Neural progenitor cell (in vitro differentiated cells): Measurements from ENCODE around the gene UNC13D. TPM values are rescaled to one million over a fixed set of nuclear protein-coding genes. Genes with fewer than 3 reads are reported as not detected.
"Not testable (repeated sequence)": the region's sequence is repeated elsewhere in the genome, so short reads cannot be mapped to it uniquely, and the experiment has no call there.

Experiments used
- DNase-seq: peaks from one replicate; pipeline ENCODE4 v3.0.0-alpha.2; 2016; ENCODE audit warnings: low spot score
- H2AFZ ChIP-seq: fragments of 200-600 bp; sonication (generic); replicated peaks from 2 replicates; pipeline ENCODE4 v1.6.1; 2016; ENCODE audit warnings: antibody characterized with exemption
- H3F3A ChIP-seq: fragments of 200-600 bp; sonication (generic); 2 replicates; pipeline ENCODE4 v1.6.1; 2016; ENCODE audit warnings: antibody characterized with exemption, low read depth
- H3K27ac ChIP-seq: fragments of 200-600 bp; sonication (generic); 2 replicates; pipeline ENCODE4 v1.5.1; 2016; ENCODE audit warnings: mild to moderate bottlenecking
- H3K27me3 ChIP-seq: fragments of 200-600 bp; sonication (generic); 2 replicates; pipeline ENCODE4 v1.6.1; 2016; ENCODE audit warnings: mild to moderate bottlenecking, moderate library complexity
- H3K36me3 ChIP-seq: fragments of 200-600 bp; sonication (generic); 2 replicates; pipeline ENCODE4 v1.5.1; 2016
- H3K4me1 ChIP-seq: fragments of 200-600 bp; sonication (generic); 2 replicates; pipeline ENCODE4 v1.6.1; 2016; ENCODE audit warnings: mixed run types
- H3K4me2 ChIP-seq: fragments of 200-600 bp; sonication (generic); 2 replicates; pipeline ENCODE4 v1.6.1; 2016
- H3K4me3 ChIP-seq: fragments of 200-600 bp; sonication (generic); 2 replicates; pipeline ENCODE4 v1.5.1; 2016
- H3K79me2 ChIP-seq: fragments of 200-600 bp; sonication (generic); 2 replicates; pipeline ENCODE4 v1.6.1; 2016; ENCODE audit warnings: low read depth
- H3K9ac ChIP-seq: fragments of 200-600 bp; sonication (generic); 2 replicates; pipeline ENCODE4 v1.6.1; 2016
- H3K9me3 ChIP-seq: fragments of 200-600 bp; sonication (generic); 2 replicates; pipeline ENCODE4 v1.5.1; 2016; ENCODE audit warnings: low read depth
- H4K20me1 ChIP-seq: fragments of 200-600 bp; sonication (generic); 2 replicates; pipeline ENCODE4 v1.6.1; 2016; ENCODE audit warnings: low read depth
- H3K27ac Mint-ChIP-seq: 3 replicates; pipeline ENCODE4 v1.8.0; 2021; ENCODE audit warnings: mixed read lengths
- H3K27me3 Mint-ChIP-seq: 2 replicates; pipeline ENCODE4 v1.8.0; 2022; ENCODE audit warnings: low read depth, mild to moderate bottlenecking, inconsistent platforms, moderate library complexity, mixed read lengths; ENCODE audit not compliant: insufficient read depth
- H3K36me3 Mint-ChIP-seq: 3 replicates; pipeline ENCODE4 v1.8.0; 2021; ENCODE audit warnings: mixed read lengths
- H3K4me1 Mint-ChIP-seq: 3 replicates; pipeline ENCODE4 v1.8.0; 2021; ENCODE audit warnings: mixed read lengths
- H3K4me3 Mint-ChIP-seq: 3 replicates; pipeline ENCODE4 v1.8.0; 2021; ENCODE audit warnings: mild to moderate bottlenecking, moderate library complexity, mixed read lengths
- H3K9me3 Mint-ChIP-seq: 3 replicates; pipeline ENCODE4 v1.8.0; 2020; ENCODE audit warnings: mixed read lengths
- EZH2 ChIP-seq: fragments of 200-600 bp; sonication (generic); IDR thresholded peaks from 2 replicates; pipeline ENCODE4 v1.6.1; 2017; ENCODE audit warnings: antibody characterized with exemption, mild to moderate bottlenecking, moderate library complexity
- EZH2phosphoT487 ChIP-seq: fragments of 200-600 bp; sonication (generic); IDR thresholded peaks from 2 replicates; pipeline ENCODE4 v1.6.1; 2017; ENCODE audit warnings: antibody characterized with exemption
- total RNA-seq: library from RNA; depleted of rRNA; stranded (reverse); fragments of >200 nt; gene quantifications from 2 replicates; pipeline ENCODE4 v1.2.3, GENCODE V29; 2015; ENCODE audit warnings: low replicate concordance
- TF ChIP-seq, protein P1 (sequence below): fragments of 200-600 bp; sonication (generic); IDR thresholded peaks from 2 replicates; pipeline ENCODE4 v1.5.1; 2017; ENCODE audit warnings: antibody characterized with exemption, mild to moderate bottlenecking

UNC13D gene
- total RNA-seq, 1 donor from 2014 or later: 0.09 TPM

DNA sequence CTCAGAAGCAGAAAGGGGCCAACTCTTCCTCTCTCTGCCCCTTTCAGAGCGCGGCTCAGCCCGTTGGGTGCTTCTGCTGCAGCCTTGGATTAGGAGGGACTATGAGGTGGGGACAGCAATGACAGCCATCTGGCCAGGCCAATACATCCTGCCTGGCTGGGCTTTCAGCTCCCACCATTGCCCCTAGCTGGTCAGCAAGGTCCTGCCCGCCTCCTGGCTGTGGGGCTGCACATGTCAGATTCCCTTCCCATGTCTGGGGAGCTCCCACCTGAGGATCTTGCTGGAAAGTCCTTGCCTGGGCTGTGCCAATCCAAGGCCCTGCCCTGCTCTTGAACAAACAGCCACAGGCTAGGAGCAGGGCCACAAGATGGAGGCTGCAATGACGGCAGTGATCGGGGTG lies 44.3 kb upstream of the UNC13D start:
- no peak for DNase-seq
- peaks cover 10% of the 10 kb centered on the region for H3K27me3 Mint-ChIP-seq

DNA sequence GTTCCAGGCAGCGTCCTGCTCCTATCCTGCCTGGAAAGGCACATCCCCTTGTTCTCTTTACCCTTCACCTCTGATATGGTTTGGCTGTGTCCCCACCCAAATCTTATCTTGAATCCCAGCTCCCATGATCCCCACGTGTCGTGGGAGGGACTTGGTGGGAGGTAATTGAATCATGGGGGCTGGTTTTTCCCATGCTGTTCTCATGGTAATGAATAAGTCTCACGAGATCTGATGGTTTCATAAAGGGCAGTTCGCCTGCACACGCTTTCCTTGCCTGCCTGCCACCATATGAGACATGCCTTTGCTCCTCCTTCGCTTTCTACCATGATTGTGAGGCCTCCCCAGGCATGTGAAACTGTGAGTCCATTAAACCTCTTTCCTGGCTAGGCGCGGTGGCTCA lies 41.7 kb upstream of the UNC13D start:
- H3K9ac ChIP-seq, H3K27me3 ChIP-seq, H3K36me3 ChIP-seq, H3K27ac ChIP-seq, H4K20me1 ChIP-seq, H3K4me2 ChIP-seq, DNase-seq, H3K4me3 ChIP-seq, H3F3A ChIP-seq, H3K4me1 ChIP-seq, H3K4me3 Mint-ChIP-seq, H3K9me3 ChIP-seq, H3K79me2 ChIP-seq, H3K27ac Mint-ChIP-seq, H3K36me3 Mint-ChIP-seq, H2AFZ ChIP-seq, H3K9me3 Mint-ChIP-seq: not testable (repeated sequence)
- peaks cover 13% of the 10 kb centered on the region for H3K27me3 Mint-ChIP-seq
- H3K4me1 Mint-ChIP-seq: peaks cover 10% of the 10 kb centered on the region

More for the DNA sequence above, 44.3 kb upstream of the UNC13D start:
- TF ChIP-seq EZH2phosphoT487 (no peak), EZH2 (no peak)
- TF ChIP-seq, protein P1, sequence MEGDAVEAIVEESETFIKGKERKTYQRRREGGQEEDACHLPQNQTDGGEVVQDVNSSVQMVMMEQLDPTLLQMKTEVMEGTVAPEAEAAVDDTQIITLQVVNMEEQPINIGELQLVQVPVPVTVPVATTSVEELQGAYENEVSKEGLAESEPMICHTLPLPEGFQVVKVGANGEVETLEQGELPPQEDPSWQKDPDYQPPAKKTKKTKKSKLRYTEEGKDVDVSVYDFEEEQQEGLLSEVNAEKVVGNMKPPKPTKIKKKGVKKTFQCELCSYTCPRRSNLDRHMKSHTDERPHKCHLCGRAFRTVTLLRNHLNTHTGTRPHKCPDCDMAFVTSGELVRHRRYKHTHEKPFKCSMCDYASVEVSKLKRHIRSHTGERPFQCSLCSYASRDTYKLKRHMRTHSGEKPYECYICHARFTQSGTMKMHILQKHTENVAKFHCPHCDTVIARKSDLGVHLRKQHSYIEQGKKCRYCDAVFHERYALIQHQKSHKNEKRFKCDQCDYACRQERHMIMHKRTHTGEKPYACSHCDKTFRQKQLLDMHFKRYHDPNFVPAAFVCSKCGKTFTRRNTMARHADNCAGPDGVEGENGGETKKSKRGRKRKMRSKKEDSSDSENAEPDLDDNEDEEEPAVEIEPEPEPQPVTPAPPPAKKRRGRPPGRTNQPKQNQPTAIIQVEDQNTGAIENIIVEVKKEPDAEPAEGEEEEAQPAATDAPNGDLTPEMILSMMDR: no peak
- Mint-ChIP-seq H3K4me3 (no peak overlapping the region), H3K9me3 (no peaks in the 10 kb centered on the region), H3K27ac (no peak overlapping the region), H3K4me1 (peaks cover 18% of the 10 kb centered on the region), H3K36me3 (peaks cover 8% of the 10 kb centered on the region)
- no peak overlapping the region for H3K4me3 ChIP-seq
- no peaks in the 10 kb centered on the region for H3K79me2 ChIP-seq
- no peaks in the 10 kb centered on the region for H3K4me1 ChIP-seq
- no peak overlapping the region for H2AFZ ChIP-seq
- H3K27me3 ChIP-seq: no peaks in the 10 kb centered on the region
- no peaks in the 10 kb centered on the region for H3K9me3 ChIP-seq
- no peak overlapping the region for H3K27ac ChIP-seq
- no peaks in the 10 kb centered on the region for H4K20me1 ChIP-seq
- H3K36me3 ChIP-seq: no peaks in the 10 kb centered on the region
- H3K4me2 ChIP-seq: no peak overlapping the region
- H3F3A ChIP-seq: no peaks in the 10 kb centered on the region
- H3K9ac ChIP-seq: no peak overlapping the region

DNA sequence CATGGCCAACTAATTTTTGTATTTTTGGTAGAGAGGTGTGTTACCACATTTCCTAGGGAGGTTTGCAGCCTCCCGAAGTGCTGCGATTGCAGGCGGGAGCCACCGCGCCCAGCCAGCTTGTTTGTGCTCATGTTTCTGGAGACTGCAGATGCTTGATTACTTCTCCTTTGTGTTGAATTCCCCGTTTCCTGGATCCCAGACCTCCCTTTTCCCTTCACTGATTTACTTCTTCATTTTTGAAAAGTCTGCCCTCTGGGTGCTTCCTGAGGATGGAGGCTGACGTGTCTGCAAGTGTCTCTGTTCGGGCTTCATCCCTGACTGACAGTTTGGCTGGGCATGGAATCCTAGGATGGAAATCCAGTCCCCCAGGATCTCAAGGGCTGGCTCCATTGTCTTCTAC lies 41.2 kb upstream of the UNC13D start:
- Histone ChIP-seq H2AFZ (no peak overlapping the region), H3K9me3 (no peaks in the 10 kb centered on the region), H3K36me3 (no peaks in the 10 kb centered on the region), H3K27ac (no peak overlapping the region), H3K79me2 (no peaks in the 10 kb centered on the region), H3K4me1 (no peaks in the 10 kb centered on the region), H3K4me3 (no peak overlapping the region), H3K9ac (no peak overlapping the region), H3K4me2 (no peak overlapping the region), H4K20me1 (no peaks in the 10 kb centered on the region), H3K27me3 (peaks cover 6% of the 10 kb centered on the region), H3F3A (no peaks in the 10 kb centered on the region)
- peaks cover 16% of the 10 kb centered on the region for H3K27me3 Mint-ChIP-seq
- H3K36me3 Mint-ChIP-seq: peaks cover 8% of the 10 kb centered on the region
- DNase-seq: no peak
- no peak for TF ChIP-seq EZH2phosphoT487
- TF ChIP-seq, protein P1: no peak
- TF ChIP-seq EZH2: no peak
- H3K9me3 Mint-ChIP-seq: no peaks in the 10 kb centered on the region
- no peak overlapping the region for H3K27ac Mint-ChIP-seq
- peaks cover 7% of the 10 kb centered on the region for H3K4me1 Mint-ChIP-seq
- H3K4me3 Mint-ChIP-seq: no peak overlapping the region

DNA sequence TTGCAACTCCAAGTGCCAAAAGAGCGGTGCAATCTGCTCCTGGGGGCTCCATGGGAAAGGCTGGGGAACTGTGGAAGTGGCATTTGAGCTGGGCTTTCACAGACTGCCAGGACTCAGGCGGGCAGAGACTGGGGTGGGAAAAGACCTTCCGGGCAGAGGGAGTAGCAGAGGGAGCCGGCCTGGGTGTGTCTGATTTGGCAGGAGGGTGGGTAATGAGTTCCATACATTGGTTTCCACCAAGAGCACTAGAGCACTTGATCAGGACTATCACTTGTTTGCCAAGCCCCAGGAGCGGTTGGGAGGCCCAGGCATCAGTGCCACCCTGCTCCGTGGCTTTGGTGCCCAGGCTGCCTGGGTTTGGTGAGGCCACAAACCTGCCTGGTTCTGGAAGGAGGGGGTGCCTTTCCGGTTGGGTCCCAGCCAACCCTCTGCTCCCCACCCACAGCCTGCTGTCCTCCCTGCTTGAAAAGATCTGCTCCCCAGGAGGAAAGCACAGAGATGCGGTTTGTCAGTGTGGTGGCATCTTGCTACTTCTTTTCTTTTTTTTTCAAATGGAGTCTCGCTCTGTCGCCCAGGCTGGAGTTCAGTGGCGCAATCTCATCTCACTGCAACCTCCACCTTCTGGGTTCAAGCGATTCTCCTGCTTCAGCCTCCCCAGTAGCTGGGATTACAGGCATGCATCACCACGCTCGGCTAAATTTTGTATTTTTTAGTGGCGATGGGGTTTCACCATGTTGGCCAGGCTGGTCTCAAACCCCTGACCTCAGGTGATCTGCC lies 37.7 kb upstream of the UNC13D start:
- Histone ChIP-seq H3K36me3 (no peaks in the 10 kb centered on the region), H3K79me2 (no peaks in the 10 kb centered on the region), H3K4me2 (no peak overlapping the region), H3K4me1 (no peaks in the 10 kb centered on the region), H3K27me3 (peaks cover 41% of the 10 kb centered on the region), H3K4me3 (no peak overlapping the region), H3F3A (peaks cover 19% of the 10 kb centered on the region), H3K9me3 (no peaks in the 10 kb centered on the region), H3K27ac (no peak overlapping the region), H4K20me1 (no peaks in the 10 kb centered on the region), H2AFZ (no peak overlapping the region), H3K9ac (no peak overlapping the region)
- Mint-ChIP-seq H3K27ac (no peak overlapping the region), H3K4me1 (peaks cover 10% of the 10 kb centered on the region), H3K4me3 (peak overlapping the region; percentile 27), H3K36me3 (no peaks in the 10 kb centered on the region), H3K9me3 (no peaks in the 10 kb centered on the region), H3K27me3 (peaks cover 38% of the 10 kb centered on the region)
- TF ChIP-seq EZH2phosphoT487: no peak
- no peak for TF ChIP-seq EZH2
- TF ChIP-seq, protein P1: no peak
- DNase-seq: no peak
